Stimulated activated naive CD4-positive, alpha-beta T cell (primary cell): Measurements from ENCODE around the gene JAML.
A peak's percentile ranks its signal among the peaks of the same experiment; 100 is the strongest.

Source experiments
- DNase-seq, 6 experiments: peaks; one replicate each; lab custom pipeline; 2025; lab: John Stamatoyannopoulos, UW

The JAML gene

GRCh38 chr11:118168316-118168715 lies 56.5 kb downstream of the JAML start:
- DNase-seq, result no peak

DNA sequence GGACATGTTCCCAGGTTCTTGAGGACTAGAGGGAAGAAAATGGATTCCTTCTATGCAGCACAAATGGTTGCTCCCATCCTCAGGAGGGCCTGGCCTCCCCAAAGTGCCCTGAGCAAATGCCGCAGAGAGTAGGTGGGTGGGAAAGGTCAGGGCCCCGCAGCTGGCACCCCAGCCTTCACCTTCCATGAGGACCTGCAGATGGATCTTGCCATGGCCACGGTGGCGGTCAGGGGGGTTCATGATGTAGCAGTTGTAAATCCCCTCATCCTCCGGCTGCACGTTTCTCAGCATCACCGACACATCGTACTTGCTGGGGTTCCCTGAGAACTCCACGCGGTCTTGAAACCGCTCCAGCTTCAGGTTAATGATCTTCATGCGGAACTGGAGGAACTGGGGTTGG lies 56.9 kb downstream of the JAML start:
- no peak for DNase-seq

- DNase-seq, result no peak
Observed at GRCh38 chr11:118167253-118167652, 57.6 kb downstream of the JAML start.

DNA sequence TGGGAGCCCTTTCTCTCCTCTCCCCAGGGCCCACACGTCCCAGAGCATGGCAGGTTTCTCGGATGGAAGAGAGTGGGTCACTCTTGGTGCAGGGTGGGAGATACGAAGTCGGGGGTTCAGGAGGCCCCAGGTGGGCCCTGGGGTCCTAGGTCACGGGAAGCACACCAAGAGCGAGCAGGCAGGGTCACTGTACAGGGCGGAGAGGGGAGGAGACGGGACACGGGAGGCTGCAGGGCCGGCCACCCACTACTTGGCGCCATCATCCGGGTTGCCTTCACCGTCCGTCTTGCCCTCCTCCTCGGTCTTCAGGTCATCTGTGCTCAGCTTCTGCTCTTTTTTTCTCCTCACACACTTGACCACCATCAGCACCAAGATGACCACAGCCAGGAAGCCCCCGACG lies 58.2 kb downstream of the JAML start:
- no peak for DNase-seq

DNA sequence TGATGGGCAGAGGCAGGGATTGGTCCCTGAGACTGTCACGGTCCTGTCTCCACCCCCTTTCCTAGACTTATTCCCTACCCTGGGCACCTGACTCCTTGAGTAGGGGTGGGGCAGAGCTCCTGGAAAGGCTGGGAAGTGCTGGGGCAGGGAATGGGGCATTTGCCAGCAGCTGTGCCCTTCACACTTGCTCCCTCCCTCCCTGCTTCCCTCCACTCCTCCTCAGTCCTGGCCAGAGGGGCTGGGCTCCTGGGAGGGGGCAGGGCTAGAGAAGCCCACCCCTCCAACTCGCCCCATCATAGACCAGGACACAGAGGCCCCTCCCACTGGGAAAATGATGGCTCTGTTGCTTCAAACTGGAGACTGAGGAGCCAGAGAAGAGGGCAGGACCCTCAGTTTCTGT lies 59.9 kb downstream of the JAML start:
- no peak for DNase-seq

DNA sequence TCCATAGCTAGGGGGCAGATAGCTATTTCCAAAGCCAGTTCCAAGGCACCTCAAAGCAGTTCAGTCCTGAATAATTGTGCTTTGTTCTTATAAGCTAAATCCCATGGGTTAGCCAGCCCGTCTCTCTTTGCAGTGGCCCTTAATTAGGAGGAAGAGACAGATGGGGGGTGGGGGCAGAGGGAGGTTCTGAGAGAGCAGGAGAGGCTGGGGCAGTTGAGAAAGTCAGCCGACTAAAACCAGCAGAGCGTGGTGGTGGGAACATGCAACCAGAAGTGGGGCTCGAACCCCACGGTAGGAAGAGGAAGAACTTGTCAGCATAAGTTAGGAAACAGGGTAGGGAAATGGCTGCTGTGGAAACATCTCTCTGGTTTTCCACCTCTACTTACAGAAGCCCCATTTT lies 61.3 kb downstream of the JAML start:
- no peak for DNase-seq

DNA sequence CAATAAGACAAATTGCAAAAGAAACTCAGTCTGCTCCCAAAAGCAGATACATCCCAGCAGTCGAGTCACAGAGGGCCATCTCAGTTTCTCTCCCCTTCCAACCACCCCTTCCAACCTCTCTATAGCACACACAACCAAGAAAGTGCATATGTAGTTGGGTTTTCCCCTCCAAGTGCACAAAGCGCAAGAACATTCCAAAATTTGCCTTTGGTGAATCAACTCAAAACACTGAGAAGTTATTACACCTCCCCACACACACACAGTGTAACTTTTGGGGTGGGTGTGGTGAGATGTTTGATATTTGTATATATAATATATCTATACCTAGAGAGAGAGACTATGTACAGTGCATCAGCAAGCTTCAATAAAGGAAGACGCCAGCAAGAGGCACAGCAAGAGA lies 62.0 kb downstream of the JAML start:
- DNase-seq, result no peak

- DNase-seq, result no peak
Observed at GRCh38 chr11:118161786-118162185, 63.0 kb downstream of the JAML start.

- no peak for DNase-seq
Observed at GRCh38 chr11:118157186-118157895, 67.5 kb downstream of the JAML start.

DNA sequence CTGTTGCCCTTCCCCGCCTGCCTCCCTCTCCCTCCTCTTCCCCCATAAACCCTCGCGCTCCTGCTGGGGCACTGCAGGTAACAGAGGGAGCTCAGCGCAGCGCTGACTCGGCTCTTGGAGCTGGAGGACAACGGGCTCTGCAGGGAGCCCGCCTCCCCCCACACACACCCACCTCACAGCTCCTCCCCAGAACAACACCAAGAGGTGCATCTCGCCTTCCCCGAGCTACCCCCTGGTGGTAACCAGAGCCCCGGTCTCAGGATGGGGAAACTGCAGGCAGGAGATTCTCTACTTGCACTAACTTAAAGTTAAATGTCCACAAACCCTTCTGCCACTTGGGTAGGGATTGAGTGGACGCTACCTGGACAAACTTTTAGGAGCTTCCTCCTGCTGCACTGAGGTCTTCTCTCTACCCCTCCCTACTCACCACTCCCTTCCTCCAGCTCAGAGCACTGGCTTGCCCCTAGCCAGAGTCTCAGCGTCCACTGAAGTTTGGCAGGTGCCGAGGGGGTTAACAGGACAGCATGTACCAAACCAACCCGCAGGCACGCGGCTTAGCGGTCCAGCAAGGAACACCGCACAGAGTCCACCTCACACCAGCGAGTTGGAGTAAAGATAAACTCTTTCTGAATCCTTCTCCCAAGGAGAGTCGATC lies 68.2 kb downstream of the JAML start:
- DNase-seq, result peak in 5 of 6 experiments; percentile 5 to 49 (median 27)

GRCh38 chr11:118155776-118156530 lies 68.9 kb downstream of the JAML start:
- DNase-seq, result no peak

DNA sequence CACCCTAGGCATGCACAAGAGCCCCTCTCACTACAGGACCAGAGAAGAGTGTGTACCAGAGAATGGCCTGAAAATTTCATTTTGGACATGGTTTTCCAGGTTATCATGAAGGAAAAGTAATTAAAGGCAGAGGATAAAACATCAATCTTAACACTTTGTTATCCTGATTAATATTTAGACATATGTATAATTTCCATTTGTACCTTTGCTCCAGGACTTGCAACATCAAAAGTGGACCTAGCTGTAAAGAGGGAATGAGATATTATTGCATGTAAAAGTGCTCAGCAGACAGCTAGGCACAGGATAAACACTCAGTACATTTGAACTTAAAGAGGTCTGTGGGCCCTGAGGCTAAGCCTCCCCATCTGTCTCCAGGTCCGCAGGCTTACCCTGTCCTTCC lies 70.2 kb downstream of the JAML start:
- DNase-seq, result no peak

- no peak for DNase-seq
Observed at GRCh38 chr11:118153976-118154375, 70.8 kb downstream of the JAML start.

DNA sequence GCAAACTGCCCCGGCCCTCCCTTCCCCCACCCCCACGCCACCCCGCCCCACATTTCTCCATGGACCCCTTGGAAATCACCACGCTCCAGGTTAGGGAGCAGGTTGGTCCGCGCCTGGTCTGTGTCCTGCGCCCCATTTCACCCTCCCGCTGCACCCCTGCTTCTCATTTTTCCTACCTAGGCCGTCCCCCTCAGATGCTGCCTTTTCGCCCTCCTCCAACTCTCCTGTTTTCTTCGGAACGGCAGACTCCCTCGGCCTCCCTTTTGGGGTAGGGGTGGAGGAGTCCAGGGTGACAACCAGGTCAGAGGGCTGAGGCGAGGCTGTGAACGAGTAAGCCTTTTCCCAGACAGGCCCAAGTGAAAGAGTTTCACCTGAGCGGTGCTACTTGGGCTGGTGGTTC lies 71.3 kb downstream of the JAML start:
- DNase-seq, result no peak

DNA sequence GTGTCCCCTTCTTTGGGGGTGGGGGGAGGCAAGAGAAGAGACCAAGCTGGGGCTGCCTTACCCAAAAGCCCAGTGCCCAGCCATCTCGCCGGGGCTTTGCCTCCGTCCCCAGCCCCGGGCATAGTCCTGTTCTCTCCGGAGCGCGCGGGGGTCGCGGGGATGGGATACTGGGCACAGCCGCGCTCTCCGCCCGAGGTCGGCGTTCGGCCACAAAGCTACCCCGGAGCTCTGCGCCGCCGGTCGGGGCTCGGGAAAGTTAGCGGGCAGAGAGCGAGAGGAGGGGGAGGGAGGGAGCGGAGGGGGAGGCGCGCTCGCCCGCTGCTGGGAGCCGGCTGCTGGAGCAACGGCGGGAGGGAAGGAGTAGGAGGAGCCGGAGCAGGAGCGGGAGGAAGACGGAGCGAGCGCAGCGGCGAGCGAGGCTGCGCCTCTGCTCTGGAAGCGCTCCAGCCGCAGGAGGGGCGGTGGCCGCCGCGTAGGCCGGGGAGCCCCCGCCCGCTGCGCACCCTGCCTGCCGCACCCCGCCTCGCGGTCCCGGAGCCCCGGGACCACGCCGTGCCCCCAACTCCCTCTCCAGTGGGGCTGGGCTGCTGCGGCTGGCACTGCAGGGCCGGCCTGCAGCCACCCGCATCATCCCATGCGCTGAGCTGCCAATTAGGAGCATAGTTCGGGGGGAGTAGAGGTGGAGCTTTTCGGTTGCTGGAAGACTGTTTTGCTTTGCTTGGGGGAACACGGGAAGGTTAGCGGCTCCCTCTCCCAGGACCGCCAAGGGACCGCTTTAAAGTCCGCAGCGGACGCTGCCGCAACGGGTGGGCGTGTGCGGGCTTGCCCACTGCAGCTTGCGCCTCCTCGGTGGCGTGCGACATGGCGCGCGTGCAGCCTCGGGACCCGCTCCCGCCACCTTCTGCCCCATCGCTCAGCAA lies 72.0 kb downstream of the JAML start, which contains the start of gene SCN4B:
Gene SCN4B, minus strand, starts transcription at position 272 of the 920 bp plus-strand sequence. Its CDS starts 150 bp downstream, at position 122.
- peak in 1 of 6 experiments; percentile 8 for DNase-seq

- DNase-seq, result no peak
Observed at GRCh38 chr11:118152020-118152551, 72.7 kb downstream of the JAML start.

- DNase-seq, result no peak
Observed at GRCh38 chr11:118151431-118151830, 73.4 kb downstream of the JAML start.

GRCh38 chr11:118149493-118149892 lies 75.3 kb downstream of the JAML start:
- no peak for DNase-seq

DNA sequence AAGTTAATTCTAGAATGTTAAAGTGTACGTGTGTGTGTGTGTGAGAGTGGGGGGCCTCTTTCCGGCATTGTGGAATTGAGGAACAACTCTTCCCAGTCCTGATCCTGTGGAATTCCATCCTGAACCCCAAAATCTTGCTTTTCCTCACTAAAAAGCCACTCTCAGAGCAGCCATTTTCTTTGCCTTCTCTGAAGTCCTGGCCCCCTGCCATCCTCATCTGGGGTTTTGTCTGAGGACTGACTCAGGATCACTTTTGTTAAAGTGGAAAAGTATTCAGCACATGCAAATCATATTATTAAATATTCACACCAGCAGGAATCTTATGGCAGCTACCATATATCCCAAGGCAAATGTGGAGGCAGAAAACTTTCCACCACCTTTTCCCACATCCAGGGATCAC lies 76.0 kb downstream of the JAML start:
- DNase-seq, result no peak

DNA sequence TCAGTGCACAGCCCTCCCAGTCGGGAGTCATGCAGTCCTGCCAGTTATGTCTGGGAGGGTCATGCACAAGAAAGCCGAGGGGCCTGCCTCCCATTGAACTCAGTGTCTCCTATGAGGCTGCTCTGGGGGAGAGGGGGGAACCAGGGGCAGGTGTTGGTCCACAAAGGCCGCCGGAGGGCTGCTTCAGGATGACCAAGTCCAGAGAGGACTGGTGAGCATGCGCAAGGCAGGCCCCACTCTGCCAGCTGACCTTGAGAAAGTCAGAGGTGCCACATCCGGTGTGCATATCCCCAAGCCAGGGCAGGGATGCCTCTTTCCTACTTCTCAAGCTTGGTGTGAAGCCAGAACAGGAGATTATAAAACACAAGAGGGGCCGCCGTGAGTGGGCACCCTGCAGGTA lies 76.6 kb downstream of the JAML start:
- DNase-seq, result no peak

- DNase-seq, result no peak
Observed at GRCh38 chr11:118147502-118147901, 77.3 kb downstream of the JAML start.

- DNase-seq, result no peak
Observed at GRCh38 chr11:118146554-118146953, 78.3 kb downstream of the JAML start.
